Mesendoderm (in vitro differentiated cells): Measurements from ENCODE around the gene JPH3.

Source experiments
- DNase-seq: peaks from one replicate; pipeline ENCODE4 v3.0.0; 2013
- H2AK5ac ChIP-seq: 2 replicates; pipeline ENCODE4 v1.6.1; 2013; ENCODE audit warnings: low read length, inconsistent platforms
- H2BK120ac ChIP-seq: 2 replicates; pipeline ENCODE4 v1.6.1; 2013; ENCODE audit warnings: low read depth, mild to moderate bottlenecking, low read length, moderate library complexity, mixed read lengths
- H2BK15ac ChIP-seq: replicated peaks from 2 replicates; pipeline ENCODE4 v1.6.1; 2013; ENCODE audit warnings: low read depth, mild to moderate bottlenecking, moderate library complexity
- H2BK5ac ChIP-seq: 2 replicates; pipeline ENCODE4 v1.6.1; 2013; ENCODE audit warnings: low read length, inconsistent platforms
- H3K18ac ChIP-seq: 2 replicates; pipeline ENCODE4 v1.6.1; 2013; ENCODE audit warnings: mild to moderate bottlenecking, low read length, mixed read lengths
- H3K23ac ChIP-seq: one replicate; pipeline ENCODE4 v1.6.1; 2013; ENCODE audit warnings: low read length
- H3K27ac ChIP-seq: 2 replicates; pipeline ENCODE4 v1.5.1; 2013; ENCODE audit warnings: low read depth, mild to moderate bottlenecking, inconsistent platforms, low read length, moderate library complexity
- H3K27me3 ChIP-seq: 2 replicates; pipeline ENCODE4 v1.6.1; 2013; ENCODE audit warnings: low read length, control low read depth, mild to moderate bottlenecking, inconsistent platforms; ENCODE audit not compliant: insufficient read depth, poor library complexity
- H3K36me3 ChIP-seq: 2 replicates; pipeline ENCODE4 v1.6.1; 2013; ENCODE audit warnings: low read length, inconsistent platforms; ENCODE audit not compliant: control insufficient read depth, insufficient read depth
- H3K4ac ChIP-seq: one replicate; pipeline ENCODE4 v1.6.1; 2013; ENCODE audit warnings: low read depth, mild to moderate bottlenecking, low read length, moderate library complexity
- H3K4me1 ChIP-seq: 2 replicates; pipeline ENCODE4 v1.6.1; 2013; ENCODE audit warnings: low read depth, low read length, inconsistent platforms; ENCODE audit not compliant: control insufficient read depth
- H3K4me2 ChIP-seq: 2 replicates; pipeline ENCODE4 v1.6.1; 2013; ENCODE audit warnings: low read length
- H3K4me3 ChIP-seq: 2 replicates; pipeline ENCODE4 v1.5.1; 2013; ENCODE audit warnings: mild to moderate bottlenecking, low read length
- H3K56ac ChIP-seq: one replicate; pipeline ENCODE4 v1.6.1; 2013; ENCODE audit warnings: low read length
- H3K79me1 ChIP-seq: 2 replicates; pipeline ENCODE4 v1.6.1; 2013; ENCODE audit warnings: low read length, inconsistent platforms
- H3K79me2 ChIP-seq: 2 replicates; pipeline ENCODE4 v1.6.1; 2013; ENCODE audit warnings: mild to moderate bottlenecking, low read length; ENCODE audit not compliant: control insufficient read depth, insufficient read depth
- H3K9ac ChIP-seq: 2 replicates; pipeline ENCODE4 v1.6.1; 2013; ENCODE audit warnings: low read length, inconsistent platforms
- H4K5ac ChIP-seq: one replicate; pipeline ENCODE4 v1.6.1; 2013; ENCODE audit warnings: low read length
- H4K8ac ChIP-seq: one replicate; pipeline ENCODE4 v1.6.1; 2013; ENCODE audit warnings: low read depth, mild to moderate bottlenecking, control low read depth, low read length, moderate library complexity
- WGBS: extraction: QIAGEN DNeasy Blood & Tissue Kit; methylation state at CpG from one replicate; pipeline ENCODE4 v1.1.7; 2013; ENCODE audit warnings: low lambda C conversion rate, missing lambda C conversion rate; ENCODE audit not compliant: insufficient coverage; ENCODE audit errors: extremely low coverage; 5-methylcytosine and 5-hydroxymethylcytosine counted together

JPH3 gene

DNA sequence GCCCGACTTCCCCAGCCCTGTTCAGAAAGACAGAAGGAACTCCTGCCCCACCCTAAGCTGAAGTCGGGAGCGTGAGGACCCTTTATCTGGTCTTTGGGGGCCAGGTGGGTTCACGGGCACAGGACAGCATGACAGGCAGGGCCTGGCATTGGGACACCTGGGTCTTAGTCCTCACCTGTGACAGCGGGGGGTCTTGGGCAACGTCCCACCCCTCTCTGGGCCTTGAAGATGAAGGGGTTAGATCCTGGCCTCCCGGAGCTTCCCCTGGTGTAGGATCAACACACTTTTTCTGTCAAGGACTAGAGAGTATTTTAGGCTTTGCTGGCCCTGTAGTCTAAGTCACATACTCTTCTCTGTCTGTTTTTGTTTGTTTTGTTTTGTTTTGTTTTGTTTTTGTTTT is 65.1 kb downstream of the JPH3 start:
- Histone ChIP-seq H3K27ac (no peak overlapping the region), H3K56ac (no peak overlapping the region), H2BK15ac (no peak overlapping the region), H3K23ac (no peak overlapping the region), H3K4me1 (no peaks in the 10 kb centered on the region), H2BK5ac (no peak overlapping the region), H4K8ac (no peak overlapping the region), H3K79me1 (no peaks in the 10 kb centered on the region), H4K5ac (no peak overlapping the region), H3K4me2 (no peak overlapping the region), H3K18ac (no peak overlapping the region), H3K36me3 (no peaks in the 10 kb centered on the region), H3K27me3 (no peaks in the 10 kb centered on the region), H3K9ac (no peak overlapping the region), H3K4ac (no peak overlapping the region), H3K79me2 (no peaks in the 10 kb centered on the region), H3K4me3 (no peak overlapping the region), H2AK5ac (no peak overlapping the region), H2BK120ac (no peak overlapping the region)
- DNase-seq: no peak
- WGBS: no CpG with 5 or more reads among the region's 7 CpGs

DNA sequence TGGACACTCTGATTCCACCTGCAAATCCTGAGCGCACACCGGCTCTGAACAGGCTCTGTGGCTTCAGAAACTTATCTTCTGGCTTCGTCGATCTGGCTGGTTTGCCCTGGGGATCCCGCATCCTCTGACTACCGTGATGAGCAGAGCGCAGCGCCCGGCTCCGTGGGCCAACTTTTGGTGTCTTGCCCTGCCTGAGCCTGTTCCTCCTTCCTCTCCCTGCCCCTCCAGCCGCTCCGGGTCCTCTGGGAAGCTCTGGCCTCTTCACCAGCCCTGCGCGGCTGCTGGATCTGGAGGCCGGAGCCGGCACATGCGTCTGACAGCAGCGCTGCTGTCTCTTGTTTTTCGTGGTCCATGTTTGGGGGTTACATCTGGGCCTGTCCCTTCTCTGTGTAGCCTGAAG is 65.6 kb downstream of the JPH3 start:
- no peaks in the 10 kb centered on the region for H3K27me3 ChIP-seq
- no peak overlapping the region for H2BK5ac ChIP-seq
- H4K8ac ChIP-seq: no peak overlapping the region
- H3K36me3 ChIP-seq: no peaks in the 10 kb centered on the region
- no peak overlapping the region for H4K5ac ChIP-seq
- H3K9ac ChIP-seq: no peak overlapping the region
- no peak overlapping the region for H2BK15ac ChIP-seq
- H2BK120ac ChIP-seq: no peak overlapping the region
- no peak for DNase-seq
- H3K79me2 ChIP-seq: no peaks in the 10 kb centered on the region
- H3K4ac ChIP-seq: no peak overlapping the region
- H3K27ac ChIP-seq: no peak overlapping the region
- H3K4me2 ChIP-seq: no peak overlapping the region
- no peak overlapping the region for H2AK5ac ChIP-seq
- no peak overlapping the region for H3K56ac ChIP-seq
- no peak overlapping the region for H3K18ac ChIP-seq
- no peaks in the 10 kb centered on the region for H3K79me1 ChIP-seq
- WGBS: no CpG with 5 or more reads among the region's 19 CpGs
- no peak overlapping the region for H3K4me3 ChIP-seq
- H3K23ac ChIP-seq: no peak overlapping the region
- H3K4me1 ChIP-seq: no peaks in the 10 kb centered on the region

DNA sequence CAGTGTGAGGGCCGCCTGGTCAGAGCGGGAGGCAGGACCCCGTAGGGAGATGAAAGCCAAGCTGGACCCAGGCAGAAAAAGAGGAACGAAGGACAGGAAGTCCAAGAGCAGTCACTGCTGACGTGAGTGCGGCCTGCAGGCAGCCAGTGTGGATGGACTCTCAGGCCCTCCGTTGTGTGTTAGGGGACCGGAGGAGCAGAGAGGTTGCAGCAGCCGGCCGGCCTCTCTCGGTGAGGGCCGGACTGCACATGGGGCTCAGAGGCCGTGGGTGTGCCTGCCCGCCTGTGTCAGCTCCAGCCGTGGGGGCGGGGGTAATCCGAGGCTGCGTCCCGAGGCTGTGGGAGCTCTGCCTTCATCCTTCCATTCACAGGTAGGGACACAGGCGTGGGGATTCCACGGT is 67.4 kb downstream of the JPH3 start:
- H3K23ac ChIP-seq: no peak overlapping the region
- no peak overlapping the region for H4K5ac ChIP-seq
- no peak overlapping the region for H3K4me3 ChIP-seq
- no peak for DNase-seq
- no peaks in the 10 kb centered on the region for H3K27me3 ChIP-seq
- H3K79me1 ChIP-seq: no peaks in the 10 kb centered on the region
- WGBS: no CpG with 5 or more reads among the region's 21 CpGs
- H3K27ac ChIP-seq: no peak overlapping the region
- H3K4ac ChIP-seq: no peak overlapping the region
- no peaks in the 10 kb centered on the region for H3K4me1 ChIP-seq
- H2BK120ac ChIP-seq: no peak overlapping the region
- no peak overlapping the region for H2BK15ac ChIP-seq
- H2BK5ac ChIP-seq: no peak overlapping the region
- H3K36me3 ChIP-seq: no peaks in the 10 kb centered on the region
- H3K9ac ChIP-seq: no peak overlapping the region
- no peak overlapping the region for H4K8ac ChIP-seq
- H3K56ac ChIP-seq: no peak overlapping the region
- no peak overlapping the region for H3K4me2 ChIP-seq
- H2AK5ac ChIP-seq: no peak overlapping the region
- H3K18ac ChIP-seq: no peak overlapping the region
- no peaks in the 10 kb centered on the region for H3K79me2 ChIP-seq

DNA sequence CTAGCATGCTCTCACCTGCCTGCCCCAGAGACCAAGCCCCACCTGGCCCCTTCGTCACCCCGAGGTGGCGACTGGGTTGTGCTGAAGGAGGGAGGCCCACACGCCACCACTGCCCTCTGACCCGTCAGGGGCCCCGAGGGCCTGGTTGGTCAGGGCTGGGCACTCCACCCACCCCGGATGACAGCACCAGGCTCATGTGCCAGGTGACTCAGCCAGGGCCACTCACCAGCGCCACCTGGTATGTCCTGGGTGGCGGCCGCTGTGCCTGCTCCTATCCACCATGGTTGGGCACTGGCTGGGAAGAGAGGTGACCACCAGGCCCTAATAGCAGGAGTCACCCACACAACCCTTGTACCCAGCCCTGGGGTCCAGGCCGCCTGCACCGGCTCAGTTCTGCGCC is 68.9 kb downstream of the JPH3 start:
- Histone ChIP-seq H2BK15ac (no peak overlapping the region), H3K9ac (no peak overlapping the region), H2BK5ac (no peak overlapping the region), H3K4me3 (no peak overlapping the region), H3K36me3 (no peaks in the 10 kb centered on the region), H2BK120ac (no peak overlapping the region), H3K27ac (no peak overlapping the region), H3K4ac (no peak overlapping the region), H2AK5ac (no peak overlapping the region), H3K4me2 (no peak overlapping the region), H4K8ac (no peak overlapping the region), H3K27me3 (no peaks in the 10 kb centered on the region), H3K4me1 (no peaks in the 10 kb centered on the region), H3K56ac (no peak overlapping the region), H4K5ac (no peak overlapping the region), H3K18ac (no peak overlapping the region), H3K79me1 (no peaks in the 10 kb centered on the region), H3K23ac (no peak overlapping the region), H3K79me2 (no peaks in the 10 kb centered on the region)
- no CpG with 5 or more reads among the region's 13 CpGs for WGBS
- DNase-seq: no peak

DNA sequence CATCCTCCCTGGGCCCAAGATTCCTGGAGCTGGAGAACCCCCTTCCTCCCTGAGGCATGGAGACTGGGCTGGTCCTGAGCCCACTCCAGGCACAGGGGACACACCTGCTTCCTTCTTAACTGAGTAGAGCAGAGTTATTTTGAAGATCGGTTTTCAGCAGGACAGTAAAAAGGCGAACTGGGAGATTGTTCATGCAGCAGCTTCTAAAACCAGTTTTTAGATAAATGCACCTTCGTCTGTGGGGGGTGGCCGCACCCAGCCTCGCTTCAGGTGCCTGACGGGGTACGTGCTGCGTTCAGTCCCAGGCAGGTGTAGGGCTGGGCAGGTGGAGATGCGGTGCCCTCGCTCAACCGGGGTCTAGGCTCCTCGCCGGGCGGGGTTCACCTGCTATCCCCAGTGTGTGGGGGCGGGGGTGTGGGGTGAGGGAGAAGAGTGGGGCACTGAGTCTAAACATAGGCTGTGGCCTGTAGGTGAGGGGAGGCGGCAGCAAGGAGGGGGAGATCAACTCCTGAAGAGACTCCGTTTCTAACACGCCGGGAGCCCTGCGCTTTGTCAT is 69.5 kb downstream of the JPH3 start:
- H2BK120ac ChIP-seq: no peak overlapping the region
- no peak overlapping the region for H2BK15ac ChIP-seq
- no peaks in the 10 kb centered on the region for H3K4me1 ChIP-seq
- no peaks in the 10 kb centered on the region for H3K79me2 ChIP-seq
- no peak overlapping the region for H2AK5ac ChIP-seq
- no peak overlapping the region for H3K4me2 ChIP-seq
- no peak overlapping the region for H3K4ac ChIP-seq
- no peak overlapping the region for H3K9ac ChIP-seq
- no peak overlapping the region for H3K18ac ChIP-seq
- H3K23ac ChIP-seq: no peak overlapping the region
- WGBS: no CpG with 5 or more reads among the region's 20 CpGs
- no peak overlapping the region for H3K56ac ChIP-seq
- no peak overlapping the region for H3K27ac ChIP-seq
- no peaks in the 10 kb centered on the region for H3K27me3 ChIP-seq
- no peak overlapping the region for H4K8ac ChIP-seq
- no peak overlapping the region for H4K5ac ChIP-seq
- no peak overlapping the region for H3K4me3 ChIP-seq
- DNase-seq: no peak
- no peaks in the 10 kb centered on the region for H3K79me1 ChIP-seq
- H2BK5ac ChIP-seq: no peak overlapping the region
- H3K36me3 ChIP-seq: no peaks in the 10 kb centered on the region

DNA sequence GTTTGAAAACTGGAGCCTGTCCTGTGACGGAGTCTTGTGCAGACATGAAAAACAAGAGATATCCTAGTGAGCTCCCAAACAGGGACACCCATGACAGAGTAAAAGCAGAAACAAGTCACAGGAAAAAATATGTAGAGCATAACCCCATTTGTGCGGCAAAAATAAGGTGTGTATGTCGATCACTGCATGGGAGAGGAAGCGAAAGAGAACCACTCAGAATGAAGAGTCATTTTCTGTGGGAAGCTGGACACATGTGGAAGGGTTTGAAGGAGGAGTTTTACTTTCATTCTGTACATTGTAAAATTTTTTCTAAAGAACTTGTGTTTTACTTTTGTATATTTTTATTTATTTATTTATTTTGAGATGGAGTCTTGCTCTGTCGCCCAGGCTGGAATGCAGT is 72.1 kb downstream of the JPH3 start:
- Histone ChIP-seq H2BK15ac (no peak overlapping the region), H3K56ac (no peak overlapping the region), H3K9ac (no peak overlapping the region), H2AK5ac (no peak overlapping the region), H2BK5ac (no peak overlapping the region), H3K23ac (no peak overlapping the region), H3K79me1 (no peaks in the 10 kb centered on the region), H3K36me3 (no peaks in the 10 kb centered on the region), H3K4me1 (no peaks in the 10 kb centered on the region), H3K4me3 (no peak overlapping the region), H4K8ac (no peak overlapping the region), H4K5ac (no peak overlapping the region), H3K79me2 (no peaks in the 10 kb centered on the region), H3K27ac (no peak overlapping the region), H3K18ac (no peak overlapping the region), H3K27me3 (no peaks in the 10 kb centered on the region), H2BK120ac (no peak overlapping the region), H3K4me2 (no peak overlapping the region), H3K4ac (no peak overlapping the region)
- no peak for DNase-seq
- no CpG with 5 or more reads among the region's 5 CpGs for WGBS
